Fibroblast of skin of abdomen (primary cell): ENCODE results near the gene PANX2.

Experiments
- DNase-seq: peaks from one replicate; pipeline ENCODE4 v3.0.0-alpha.2; 2013

The PANX2 gene

DNA sequence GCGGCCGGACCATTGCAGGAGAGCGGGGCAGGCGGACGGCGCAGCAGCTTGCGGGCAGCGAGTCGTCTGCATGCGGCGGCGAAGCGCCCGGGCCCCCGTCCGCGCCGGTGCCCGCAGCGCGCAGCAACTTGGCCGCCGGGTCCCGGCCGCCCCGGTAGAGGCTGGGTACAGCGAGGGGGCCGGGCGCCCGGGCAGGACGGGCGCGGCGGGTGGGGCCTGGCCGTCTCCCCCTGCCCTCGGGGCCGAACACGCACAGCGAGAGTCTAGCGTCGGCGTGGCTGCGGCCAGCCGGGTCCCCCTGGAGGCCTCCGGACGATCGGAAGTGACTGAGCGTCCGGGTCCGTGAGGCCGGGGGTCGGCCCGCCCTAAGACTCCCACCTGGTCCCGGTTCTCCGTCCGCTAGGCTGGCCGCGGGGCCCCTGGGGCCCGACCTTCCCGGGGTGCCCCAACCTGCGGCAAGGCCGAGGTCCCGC lies 14.4 kb downstream of the PANX2 start:
- no peak for DNase-seq

DNA sequence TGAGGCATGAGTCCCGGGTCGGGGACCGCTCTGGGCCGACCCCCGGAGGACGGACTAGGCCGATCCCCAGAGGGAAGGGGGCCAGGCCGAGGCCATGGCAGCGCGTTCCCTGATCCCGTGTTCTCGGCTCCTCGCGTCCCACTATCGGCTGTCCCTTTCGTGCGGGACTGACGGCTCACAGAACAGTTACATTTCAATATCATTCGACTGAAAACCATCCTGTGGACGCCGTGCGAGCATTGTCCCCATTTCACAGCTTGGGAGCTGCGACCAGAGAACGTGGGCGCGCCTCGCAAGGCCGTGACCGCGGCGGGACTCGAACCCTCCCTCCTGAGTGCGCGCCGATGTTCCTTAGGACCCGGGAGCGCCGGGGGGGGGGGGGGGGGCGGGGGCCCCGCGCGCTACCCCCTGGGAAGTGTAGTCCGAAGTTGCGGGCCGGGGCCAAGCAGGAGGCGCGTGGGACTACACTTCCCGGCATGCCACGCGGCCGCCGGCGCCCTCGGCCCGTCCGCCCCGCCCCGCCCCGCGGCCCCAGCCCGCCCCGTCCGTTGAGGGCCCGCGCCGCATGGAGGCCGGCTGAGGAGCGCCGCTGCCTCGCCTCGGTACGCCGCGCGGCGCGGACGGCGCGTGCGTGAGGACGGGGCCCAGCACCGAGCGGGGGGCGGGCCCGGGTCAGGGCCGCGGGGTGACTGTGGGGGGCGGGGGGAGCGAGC lies 15.0 kb downstream of the PANX2 start, which contains the start of gene TRABD:
Gene TRABD, plus strand, starts transcription at position 539 of the 713 bp plus-strand sequence. CDS start 7,148 bp downstream, outside the sequence.
- DNase-seq = peak; percentile 92

GRCh38 chr22:50186181-50186714 lies 15.7 kb downstream of the PANX2 start:
- DNase-seq = no peak

DNA sequence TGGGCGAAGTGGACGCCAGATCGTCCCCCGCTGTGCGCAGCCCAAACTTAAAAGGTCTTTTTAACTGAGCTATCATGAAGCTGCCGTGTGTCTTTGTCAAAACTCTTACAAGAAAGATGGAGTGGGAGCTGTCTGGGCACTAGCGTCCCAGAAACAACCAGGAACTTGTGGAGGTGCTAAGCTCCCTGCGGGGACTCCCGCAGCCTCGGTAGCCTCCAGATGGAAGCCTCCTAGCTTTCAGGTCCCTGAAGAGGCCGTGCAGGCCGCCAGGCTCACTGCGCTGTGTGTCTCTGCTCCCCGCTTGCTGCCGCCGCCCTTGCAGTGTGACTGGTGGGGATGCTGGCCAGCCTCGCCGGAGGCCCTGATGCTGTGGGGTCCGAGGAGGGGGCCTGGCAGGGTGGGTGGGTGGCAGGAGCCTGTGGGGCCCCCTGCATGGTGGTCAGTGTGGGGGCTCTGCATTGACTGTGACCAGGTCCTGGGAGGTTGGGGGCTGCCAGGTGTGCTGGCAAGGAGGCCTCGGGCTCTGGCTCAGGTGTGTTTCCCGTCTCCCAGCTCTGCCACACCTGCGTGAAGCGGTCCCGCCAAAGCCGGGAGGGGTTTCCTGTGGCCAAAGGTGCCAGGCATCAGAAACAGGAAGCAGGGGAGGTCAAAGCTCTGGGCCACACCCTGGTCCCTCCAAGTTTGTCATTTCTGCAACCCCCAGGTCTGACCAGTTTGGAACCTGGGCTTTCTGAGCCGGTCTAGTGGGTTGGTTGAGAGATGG lies 16.4 kb downstream of the PANX2 start:
- DNase-seq = peak; percentile 29

DNA sequence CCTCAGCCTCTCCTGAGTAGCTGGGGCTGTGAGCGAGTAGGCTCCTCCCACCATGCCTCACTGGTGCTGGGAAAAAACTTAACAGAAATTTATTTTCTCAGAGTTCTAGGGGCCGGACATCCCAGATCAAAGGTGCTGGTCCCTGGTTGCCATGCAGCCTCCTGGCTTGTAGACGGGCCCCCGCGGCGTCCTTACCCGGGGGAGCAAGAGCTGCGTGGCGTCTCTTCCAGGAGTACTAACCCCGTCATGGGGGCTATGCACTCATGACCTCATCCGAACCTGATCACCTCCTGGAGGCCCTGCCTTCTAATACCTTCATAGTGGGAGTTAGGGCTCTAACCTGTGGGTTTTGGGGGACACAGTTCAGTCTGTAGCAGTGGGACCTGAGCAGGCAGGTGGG lies 17.8 kb downstream of the PANX2 start:
- no peak for DNase-seq

DNA sequence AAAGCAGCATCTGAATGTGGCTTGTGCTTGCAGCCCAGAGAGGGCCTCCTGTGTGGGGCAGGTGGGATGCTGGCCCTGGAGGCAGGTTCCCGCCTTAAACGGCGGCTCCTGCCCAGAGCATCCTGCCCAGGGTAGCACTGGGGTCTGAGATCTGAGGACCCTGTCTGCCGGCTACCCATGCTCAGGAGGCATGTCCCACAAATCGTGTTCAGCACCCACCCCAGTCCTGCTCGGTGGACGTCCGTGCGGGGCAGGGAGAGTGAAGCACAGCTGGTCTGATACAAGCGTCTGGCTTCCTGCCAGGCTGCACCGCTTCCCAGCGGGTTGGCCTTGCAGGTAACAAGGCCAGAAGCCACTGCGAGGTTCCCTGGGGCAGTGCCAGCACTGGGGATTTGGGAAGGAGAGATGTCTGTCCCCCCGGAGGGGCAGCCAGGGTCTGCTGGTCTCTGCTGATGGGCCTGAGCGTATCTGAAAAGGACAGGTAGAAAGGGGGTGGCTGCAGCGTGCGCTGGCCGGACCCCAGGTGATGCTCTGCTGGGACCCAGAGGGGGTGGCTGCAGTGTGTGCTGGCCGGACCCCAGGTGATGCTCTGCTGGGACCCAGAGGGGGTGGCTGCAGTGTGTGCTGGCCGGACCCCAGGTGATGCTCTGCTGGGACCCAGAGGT lies 18.8 kb downstream of the PANX2 start:
- DNase-seq = no peak

DNA sequence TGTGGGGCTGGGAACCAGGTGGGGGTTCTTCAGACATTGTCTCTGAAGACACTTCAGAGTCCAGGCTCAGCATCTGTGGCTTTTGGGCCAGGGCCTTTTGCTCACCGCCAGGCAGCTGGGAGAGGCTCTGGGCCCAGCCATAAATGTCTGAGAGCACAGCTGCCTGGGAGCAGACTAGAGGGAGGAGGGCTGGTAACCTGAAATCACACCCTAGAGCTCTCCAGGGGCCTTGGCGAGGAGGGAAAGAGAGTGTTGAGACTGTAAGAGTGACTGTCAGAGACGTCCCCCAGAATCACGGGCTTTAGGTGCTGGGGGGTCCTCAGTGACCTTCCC lies 19.3 kb downstream of the PANX2 start:
- no peak for DNase-seq

DNA sequence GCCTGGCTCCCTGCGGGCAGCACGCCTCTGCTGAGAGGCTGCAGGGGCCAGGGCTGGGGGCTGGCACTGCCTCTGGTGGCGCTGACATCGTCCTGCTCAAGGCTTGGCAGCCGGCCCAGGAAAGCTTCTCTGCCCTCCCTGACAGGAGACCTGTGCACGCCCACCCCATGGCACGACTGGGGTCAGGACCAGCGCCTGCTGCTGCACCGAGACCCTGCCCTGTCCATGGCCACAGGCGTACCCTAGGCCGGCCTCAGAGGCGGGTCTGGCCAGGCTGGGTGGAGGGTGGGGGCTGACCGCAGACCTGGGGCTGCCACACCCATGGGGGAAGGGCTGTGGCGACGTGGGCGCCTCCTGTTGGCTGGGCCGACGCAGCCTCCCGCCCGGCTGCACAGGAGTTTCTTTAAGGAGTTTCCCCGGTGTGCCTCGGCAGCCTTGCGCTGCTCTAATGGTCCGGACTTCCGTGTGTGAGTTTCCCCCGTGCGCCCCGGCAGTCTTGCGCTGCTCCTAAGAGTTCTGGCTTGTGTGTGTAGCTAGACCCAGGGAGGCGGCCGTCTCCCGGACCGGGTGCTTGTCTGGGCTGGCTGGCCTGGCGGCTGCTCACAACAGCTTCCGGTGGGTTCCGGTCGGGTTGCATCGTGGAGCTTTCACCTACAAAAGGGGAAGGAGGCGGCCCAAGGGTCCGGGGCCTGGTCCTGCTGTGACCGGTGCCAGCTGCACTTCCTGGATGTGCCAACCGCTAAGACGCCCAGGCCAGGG lies 19.8 kb downstream of the PANX2 start:
- DNase-seq = peak; percentile 35

GRCh38 chr22:50190941-50191741 lies 20.6 kb downstream of the PANX2 start:
- peak; percentile 44 for DNase-seq

DNA sequence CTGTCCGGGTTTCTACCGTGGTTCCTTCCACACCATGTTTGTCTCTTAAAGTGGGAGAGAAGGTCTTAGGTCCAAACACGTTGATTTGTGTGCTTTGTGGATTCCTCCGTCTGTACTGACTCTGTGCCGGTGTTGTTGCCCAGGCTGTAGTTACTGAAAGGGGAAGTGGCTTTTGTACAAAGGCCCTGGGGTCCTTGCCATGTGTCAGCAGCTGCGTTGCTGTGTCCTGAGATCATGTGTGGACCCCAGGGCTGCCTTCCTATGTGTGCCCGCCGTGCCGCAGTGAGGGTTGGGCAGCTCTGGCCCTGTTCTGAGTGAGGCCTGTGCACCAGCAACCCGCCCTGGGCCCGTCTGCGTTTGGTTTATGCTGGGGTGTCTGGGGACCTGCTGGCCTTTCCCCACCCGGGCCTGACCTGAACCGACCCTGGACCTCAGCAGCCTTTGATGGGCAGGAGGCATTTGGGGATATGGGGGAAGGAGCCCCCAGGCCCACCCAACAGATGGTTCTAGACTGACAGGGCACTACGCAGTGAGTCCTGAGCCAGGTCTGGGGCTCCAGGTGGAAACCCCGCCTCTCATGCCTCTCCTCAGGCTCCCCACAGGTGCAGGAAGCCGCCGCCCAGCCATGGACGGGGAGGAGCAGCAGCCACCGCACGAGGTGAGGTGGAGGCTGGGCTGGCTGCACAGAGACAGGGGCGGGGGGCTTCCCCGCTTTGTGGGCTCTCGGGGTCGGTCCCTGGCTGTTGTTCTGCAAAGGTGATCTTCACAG lies 22.1 kb downstream of the PANX2 start:
- DNase-seq = no peak

DNA sequence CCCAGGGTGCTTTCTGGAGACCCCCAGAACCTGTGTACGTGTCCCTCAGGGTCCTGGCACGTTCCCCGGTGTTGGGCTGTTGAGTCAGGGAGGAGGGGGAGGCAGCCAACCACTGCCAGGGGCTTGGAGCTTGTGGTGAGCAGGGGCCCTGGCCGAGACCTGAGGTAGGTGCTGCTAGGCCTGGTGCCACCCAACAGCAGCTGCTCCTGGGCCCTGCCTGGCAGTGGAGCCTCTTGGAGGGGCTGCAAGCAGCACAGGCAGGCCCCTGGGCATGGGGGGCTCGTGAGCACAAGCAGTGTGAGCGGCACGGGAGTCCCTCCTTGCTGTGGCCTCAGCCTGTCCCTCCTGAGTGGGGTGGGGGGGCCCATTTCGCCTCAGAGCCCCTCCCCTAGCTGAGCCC lies 23.1 kb downstream of the PANX2 start:
- no peak for DNase-seq

DNA sequence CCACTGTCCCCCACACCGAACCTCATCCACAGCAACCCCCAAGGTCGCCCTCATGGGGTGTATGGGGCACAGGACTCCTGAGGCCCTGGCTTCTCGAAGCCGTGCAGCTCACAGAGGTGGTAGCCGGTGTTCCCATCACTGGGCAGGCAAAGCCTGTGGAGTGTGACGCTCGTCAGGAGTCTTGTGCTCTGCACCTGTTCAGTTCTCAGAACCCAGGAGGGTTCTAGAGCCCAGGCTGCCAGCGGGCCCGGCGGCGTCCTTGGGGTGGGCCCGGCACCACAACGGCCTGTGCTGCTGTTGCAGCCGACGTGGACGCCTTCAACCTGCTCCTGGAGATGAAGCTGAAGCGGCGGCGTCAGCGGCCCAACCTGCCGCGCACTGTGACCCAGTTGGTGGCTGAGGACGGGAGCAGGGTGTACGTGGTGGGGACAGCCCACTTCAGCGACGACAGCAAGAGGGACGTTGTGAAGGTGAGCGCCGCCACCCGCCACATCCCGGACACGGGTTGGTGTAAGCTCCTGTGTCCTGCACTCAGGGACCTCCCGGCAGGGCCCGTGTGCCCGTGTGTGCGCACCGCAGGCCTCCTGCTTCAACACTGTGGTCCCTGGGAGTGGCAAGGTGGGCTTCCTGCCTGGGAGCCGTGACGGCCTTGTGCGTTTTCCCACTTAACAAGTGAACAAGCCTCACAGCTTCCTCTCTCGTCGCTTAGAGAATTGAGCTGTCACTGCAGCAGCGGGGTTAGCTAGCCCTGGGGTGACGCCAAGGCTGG lies 23.7 kb downstream of the PANX2 start:
- DNase-seq = no peak

- no peak for DNase-seq
Measured at GRCh38 chr22:50196256-50196655, 25.7 kb downstream of the PANX2 start.

DNA sequence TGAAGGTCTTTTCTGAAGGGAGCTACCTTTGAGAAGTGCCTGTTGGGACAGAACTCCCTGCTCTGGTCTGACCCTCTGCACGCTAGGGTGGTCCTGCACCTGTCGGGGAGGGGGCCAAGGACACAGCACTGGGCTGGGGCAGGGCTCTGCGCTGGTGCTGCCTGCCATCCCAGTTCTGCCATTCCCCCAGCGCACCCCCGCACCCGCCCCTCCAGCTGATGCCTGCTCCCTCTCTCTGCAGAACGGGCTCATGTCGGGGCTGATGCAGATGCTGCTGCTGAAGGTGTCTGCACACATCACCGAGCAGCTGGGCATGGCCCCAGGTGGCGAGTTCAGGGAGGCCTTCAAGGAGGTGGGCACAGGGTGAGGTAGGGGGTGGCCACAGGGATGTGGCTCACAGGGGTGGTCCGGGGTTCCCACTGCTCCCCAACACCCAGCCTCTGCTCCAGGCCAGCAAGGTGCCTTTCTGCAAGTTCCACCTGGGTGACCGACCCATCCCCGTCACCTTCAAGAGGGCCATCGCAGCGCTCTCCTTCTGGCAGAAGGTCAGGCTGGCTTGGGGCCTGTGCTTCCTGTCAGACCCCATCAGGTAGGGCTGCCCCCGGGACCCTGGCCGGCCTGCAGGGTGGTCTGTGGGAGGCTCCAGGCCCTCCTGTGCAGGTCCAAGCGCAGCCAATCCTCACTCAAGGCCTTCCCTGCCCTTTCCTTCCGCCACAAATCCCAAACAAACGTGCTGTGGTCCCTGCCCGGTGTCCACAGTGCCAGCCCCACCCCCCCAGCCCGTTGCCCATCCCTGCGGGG lies 26.7 kb downstream of the PANX2 start:
- no peak for DNase-seq

DNA sequence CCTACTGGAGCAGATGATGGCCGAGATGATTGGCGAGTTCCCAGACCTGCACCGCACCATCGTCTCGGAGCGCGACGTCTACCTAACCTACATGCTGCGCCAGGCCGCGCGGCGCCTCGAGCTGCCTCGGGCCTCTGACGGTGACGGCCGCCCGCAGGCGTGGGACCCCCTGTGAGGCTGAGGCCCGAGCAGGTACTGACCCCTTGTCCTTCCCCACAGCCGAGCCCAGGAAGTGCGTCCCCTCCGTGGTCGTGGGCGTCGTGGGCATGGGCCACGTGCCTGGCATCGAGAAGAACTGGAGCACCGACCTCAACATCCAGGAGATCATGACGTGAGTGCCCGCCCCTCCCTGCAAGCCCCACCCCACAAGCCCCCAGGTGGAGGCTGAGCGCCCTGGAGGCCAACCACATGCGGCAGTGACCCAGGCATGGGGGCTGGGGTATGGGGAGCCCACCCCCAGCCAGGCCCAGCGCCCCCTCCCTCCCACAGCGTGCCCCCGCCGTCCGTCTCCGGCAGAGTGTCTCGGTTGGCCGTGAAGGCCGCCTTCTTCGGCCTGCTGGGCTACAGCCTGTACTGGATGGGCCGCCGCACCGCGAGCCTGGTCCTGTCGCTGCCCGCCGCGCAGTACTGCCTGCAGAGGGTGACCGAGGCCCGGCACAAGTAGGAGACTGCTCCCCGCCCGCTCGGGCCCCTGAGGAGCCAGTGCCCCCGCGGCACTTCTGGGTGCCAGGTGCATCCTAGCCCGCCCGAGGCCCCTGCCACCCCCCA lies 27.5 kb downstream of the PANX2 start:
- no peak for DNase-seq

GRCh38 chr22:50198624-50199017 lies 28.1 kb downstream of the PANX2 start:
- no peak for DNase-seq

- no peak for DNase-seq
Measured at GRCh38 chr22:50199251-50199721, 28.8 kb downstream of the PANX2 start.

DNA sequence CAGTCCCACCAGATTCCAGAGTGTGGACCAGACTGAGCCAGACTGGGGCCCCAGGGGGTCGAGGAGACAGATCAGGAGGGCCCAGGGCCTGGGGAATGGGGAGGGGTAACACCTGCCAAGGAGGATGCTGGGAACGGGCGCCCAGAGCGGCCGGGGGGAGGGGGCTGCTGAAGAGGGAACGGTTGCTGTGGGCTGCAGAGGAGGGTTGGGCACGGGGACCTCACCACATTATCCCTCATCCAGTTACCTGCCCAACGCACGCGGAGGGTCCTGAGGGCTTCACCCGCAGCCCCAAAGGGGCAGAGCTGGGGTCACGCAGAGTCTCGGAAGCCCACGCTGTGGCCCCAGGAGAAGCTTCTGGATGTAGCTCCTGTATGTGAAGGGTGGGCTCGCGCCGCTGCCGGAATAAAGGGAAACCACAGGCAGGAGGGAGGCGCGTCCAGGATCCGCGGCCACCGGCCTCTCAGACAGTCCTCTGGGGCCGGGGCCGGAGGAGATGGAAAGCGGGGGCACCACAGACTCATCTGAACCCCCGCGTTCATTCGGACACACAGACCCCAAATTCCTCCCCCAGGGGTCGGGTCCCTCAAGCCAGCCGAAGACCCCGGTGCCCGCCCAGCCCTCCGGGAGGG lies 29.4 kb downstream of the PANX2 start:
- DNase-seq = no peak
